Measurements from ENCODE around the gene PTPRN2.
"Not testable (repeated sequence)": the region's sequence is repeated elsewhere in the genome, so short reads cannot be mapped to it uniquely, and the experiment has no call there.

PTPRN2 gene

GRCh38 chr7:158322616-158323530 lies 264.8 kb downstream of the PTPRN2 start:
- no peak for DNase-seq (ENCODE audit: low spot score)

- DNase-seq (ENCODE audit: low spot score): no peak
These were observed 265.5 kb downstream of the PTPRN2 start for GRCh38 chr7:158321936-158322615.

- no peak for DNase-seq (ENCODE audit: low spot score)
These were observed 266.4 kb downstream of the PTPRN2 start for GRCh38 chr7:158321056-158321700.

- no peak for DNase-seq (ENCODE audit: low spot score)
These were observed 267.3 kb downstream of the PTPRN2 start for GRCh38 chr7:158320328-158320727.

GRCh38 chr7:158318511-158318913 lies 269.1 kb downstream of the PTPRN2 start:
- DNase-seq (ENCODE audit: low spot score): no peak

- no peak for DNase-seq (ENCODE audit: low spot score)
These were observed 270.1 kb downstream of the PTPRN2 start for GRCh38 chr7:158317238-158318205.

GRCh38 chr7:158316466-158317031 lies 271.1 kb downstream of the PTPRN2 start:
- no peak for DNase-seq (ENCODE audit: low spot score)

- no peak for DNase-seq (ENCODE audit: low spot score)
These were observed 271.7 kb downstream of the PTPRN2 start for GRCh38 chr7:158315881-158316280.

- DNase-seq (ENCODE audit: low spot score): no peak
These were observed 272.3 kb downstream of the PTPRN2 start for GRCh38 chr7:158315326-158315725.

GRCh38 chr7:158314394-158314793 lies 273.2 kb downstream of the PTPRN2 start:
- no peak for DNase-seq (ENCODE audit: low spot score)

- no peak for DNase-seq (ENCODE audit: low spot score)
These were observed 273.7 kb downstream of the PTPRN2 start for GRCh38 chr7:158313931-158314330.

- DNase-seq (ENCODE audit: low spot score): no peak
These were observed 274.8 kb downstream of the PTPRN2 start for GRCh38 chr7:158312789-158313188.

GRCh38 chr7:158311791-158312190 lies 275.8 kb downstream of the PTPRN2 start:
- DNase-seq (ENCODE audit: low spot score): no peak

GRCh38 chr7:158310924-158311666 lies 276.5 kb downstream of the PTPRN2 start:
- no peak for DNase-seq (ENCODE audit: low spot score)

- no peak for DNase-seq (ENCODE audit: low spot score)
These were observed 277.5 kb downstream of the PTPRN2 start for GRCh38 chr7:158309868-158310763.

- DNase-seq (ENCODE audit: low spot score): no peak
These were observed 279.6 kb downstream of the PTPRN2 start for GRCh38 chr7:158308001-158308400.

GRCh38 chr7:158304072-158304471 lies 283.6 kb downstream of the PTPRN2 start:
- DNase-seq (ENCODE audit: low spot score): not testable (repeated sequence)

- no peak for DNase-seq (ENCODE audit: low spot score)
These were observed 284.5 kb downstream of the PTPRN2 start for GRCh38 chr7:158303121-158303520.

GRCh38 chr7:158302274-158303070 lies 285.2 kb downstream of the PTPRN2 start:
- no peak for DNase-seq (ENCODE audit: low spot score)
